HG03103 (cell line): ENCODE results near the gene SLC45A3.

ENCODE experiments used
- ATAC-seq: cut with Tn5 transposase; IDR thresholded peaks from one replicate; pipeline ENCODE4 v1.9.1; 2021; ENCODE audit warnings: low read depth; ENCODE audit not compliant: unreplicated experiment

The SLC45A3 gene

DNA sequence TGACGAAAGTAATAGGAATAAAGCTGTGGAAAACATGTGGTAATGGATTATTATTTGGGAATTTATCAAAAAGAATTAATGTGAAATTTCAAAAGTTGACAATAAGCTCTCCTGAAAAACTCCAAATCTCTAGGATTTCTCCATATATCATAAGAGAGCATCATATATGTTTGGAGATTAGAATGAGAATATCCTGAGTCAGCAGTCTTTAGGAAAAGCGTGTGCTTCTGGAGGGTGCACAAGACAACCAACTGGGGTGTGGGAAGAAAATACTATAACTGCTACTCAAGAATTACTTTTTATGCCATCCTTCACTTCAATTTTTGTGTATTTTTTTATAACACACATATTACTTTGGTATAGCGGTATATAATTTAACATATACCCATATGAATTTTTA lies 68.2 kb downstream of the SLC45A3 start:
- no peak for ATAC-seq

DNA sequence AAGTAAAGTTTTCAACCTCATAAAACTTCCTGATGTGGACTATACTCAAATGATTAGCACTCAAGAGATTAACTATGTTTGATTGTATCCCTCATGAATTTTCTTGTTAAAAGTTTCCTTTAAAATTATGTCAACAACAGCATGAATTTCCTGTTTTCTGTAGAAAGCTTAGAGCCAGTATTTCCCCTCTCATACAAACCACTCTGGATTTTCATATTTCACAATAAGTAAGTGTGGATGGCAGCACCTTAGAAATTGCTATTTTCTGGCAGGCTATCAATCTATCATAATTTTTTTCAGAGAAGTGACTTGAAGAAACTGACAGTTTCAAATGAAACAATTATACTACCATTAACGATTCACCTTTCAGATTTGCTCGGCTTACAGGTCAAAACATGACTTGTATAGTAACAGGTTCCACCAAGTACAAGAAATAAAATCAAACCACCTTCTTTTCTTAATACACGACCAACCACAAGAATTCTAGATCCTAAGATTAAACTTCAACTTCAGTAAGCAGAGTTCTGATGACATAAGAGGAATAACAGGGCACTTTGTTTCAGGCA lies 69.3 kb downstream of the SLC45A3 start:
- ATAC-seq = no peak

DNA sequence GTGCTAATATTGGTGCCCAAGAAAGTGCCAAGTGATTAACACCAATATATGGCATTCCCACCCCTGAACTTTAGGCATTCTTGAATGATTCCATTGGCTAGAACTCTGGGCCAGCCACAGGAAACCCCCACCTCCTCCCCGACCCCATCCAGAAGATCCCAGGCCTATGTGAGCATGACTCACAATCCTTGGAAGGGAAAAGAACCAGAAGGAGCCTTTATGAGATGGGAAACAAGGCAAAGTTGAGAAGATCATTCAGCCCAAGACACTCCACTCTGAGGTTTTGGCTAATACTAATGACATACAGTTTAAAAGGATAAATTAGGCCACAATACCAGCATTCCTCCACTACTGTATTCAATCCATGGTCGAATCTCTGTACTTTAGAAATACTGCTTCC lies 70.3 kb downstream of the SLC45A3 start:
- no peak for ATAC-seq
